PFSK-1 (cell line): ENCODE results near the gene PSMD4.

Experiments used
- FOXP2 ChIP-seq: optimal IDR thresholded peaks from 2 replicates; pipeline ENCODE3; 2011; ENCODE audit warnings: borderline replicate concordance, control low read depth, inconsistent platforms; ENCODE audit not compliant: insufficient read depth; ENCODE audit errors: extremely low read length, extremely low read depth
- POLR2AphosphoS5 ChIP-seq: IDR thresholded peaks from 2 replicates; pipeline ENCODE4 v1.6.1; 2012; ENCODE audit warnings: low read depth, mild to moderate bottlenecking, control low read depth, low read length, moderate library complexity
- SIN3A ChIP-seq: IDR thresholded peaks from 2 replicates; pipeline ENCODE4 v1.6.1; 2012; ENCODE audit warnings: mild to moderate bottlenecking, low read length, moderate library complexity, borderline replicate concordance; ENCODE audit not compliant: insufficient read depth
- TAF1 ChIP-seq: IDR thresholded peaks from 2 replicates; pipeline ENCODE4 v1.6.1; 2012; ENCODE audit warnings: low read length, control low read depth, borderline replicate concordance; ENCODE audit not compliant: insufficient read depth
- TF ChIP-seq, protein P1 (sequence below), 2 experiments: IDR thresholded peaks; 2 replicates each; pipeline versions ENCODE4 v1.6.1 to v1.8.0; 2011 to 2012; ENCODE audit warnings: low read depth in 2 of 2, low read length in 2 of 2, control low read depth in 1 of 2, inconsistent platforms in 1 of 2, mild to moderate bottlenecking in 1 of 2, moderate library complexity in 1 of 2; ENCODE audit not compliant: insufficient read depth in 1 of 2

PSMD4 gene

GRCh38 chr1:151292207-151293030, 37.9 kb downstream of the PSMD4 start:
- TF ChIP-seq, protein P1, sequence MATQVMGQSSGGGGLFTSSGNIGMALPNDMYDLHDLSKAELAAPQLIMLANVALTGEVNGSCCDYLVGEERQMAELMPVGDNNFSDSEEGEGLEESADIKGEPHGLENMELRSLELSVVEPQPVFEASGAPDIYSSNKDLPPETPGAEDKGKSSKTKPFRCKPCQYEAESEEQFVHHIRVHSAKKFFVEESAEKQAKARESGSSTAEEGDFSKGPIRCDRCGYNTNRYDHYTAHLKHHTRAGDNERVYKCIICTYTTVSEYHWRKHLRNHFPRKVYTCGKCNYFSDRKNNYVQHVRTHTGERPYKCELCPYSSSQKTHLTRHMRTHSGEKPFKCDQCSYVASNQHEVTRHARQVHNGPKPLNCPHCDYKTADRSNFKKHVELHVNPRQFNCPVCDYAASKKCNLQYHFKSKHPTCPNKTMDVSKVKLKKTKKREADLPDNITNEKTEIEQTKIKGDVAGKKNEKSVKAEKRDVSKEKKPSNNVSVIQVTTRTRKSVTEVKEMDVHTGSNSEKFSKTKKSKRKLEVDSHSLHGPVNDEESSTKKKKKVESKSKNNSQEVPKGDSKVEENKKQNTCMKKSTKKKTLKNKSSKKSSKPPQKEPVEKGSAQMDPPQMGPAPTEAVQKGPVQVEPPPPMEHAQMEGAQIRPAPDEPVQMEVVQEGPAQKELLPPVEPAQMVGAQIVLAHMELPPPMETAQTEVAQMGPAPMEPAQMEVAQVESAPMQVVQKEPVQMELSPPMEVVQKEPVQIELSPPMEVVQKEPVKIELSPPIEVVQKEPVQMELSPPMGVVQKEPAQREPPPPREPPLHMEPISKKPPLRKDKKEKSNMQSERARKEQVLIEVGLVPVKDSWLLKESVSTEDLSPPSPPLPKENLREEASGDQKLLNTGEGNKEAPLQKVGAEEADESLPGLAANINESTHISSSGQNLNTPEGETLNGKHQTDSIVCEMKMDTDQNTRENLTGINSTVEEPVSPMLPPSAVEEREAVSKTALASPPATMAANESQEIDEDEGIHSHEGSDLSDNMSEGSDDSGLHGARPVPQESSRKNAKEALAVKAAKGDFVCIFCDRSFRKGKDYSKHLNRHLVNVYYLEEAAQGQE (IDR thresholded peaks at IDR 0.05; ENCODE audit: insufficient read depth in 1 of 2, low read depth in 2 of 2, low read length in 2 of 2): no peak
- TF ChIP-seq FOXP2 (no peak), POLR2AphosphoS5 (peak; percentile 40), TAF1 (no peak), SIN3A (no peak)

DNA sequence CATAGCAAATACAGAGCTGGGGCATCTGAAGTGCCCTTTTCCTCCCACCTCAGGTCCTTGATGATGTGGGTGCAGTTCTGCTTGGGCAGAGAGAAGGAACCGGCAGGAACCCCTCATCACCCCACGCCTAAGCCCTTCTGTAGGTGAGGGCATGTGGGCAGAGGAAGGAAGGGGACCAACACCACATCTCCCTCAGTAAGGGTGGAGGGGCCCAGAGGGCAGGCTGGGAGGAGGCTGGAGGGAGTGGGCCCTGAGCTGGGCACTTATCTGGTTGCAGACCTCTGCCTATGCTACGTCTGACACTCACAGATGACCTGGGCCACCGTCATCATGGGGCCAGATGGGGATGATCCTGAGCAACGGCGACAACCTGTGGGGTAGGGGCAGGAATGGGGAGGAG, 38.6 kb downstream of the PSMD4 start:
- TF ChIP-seq FOXP2 (no peak), SIN3A (no peak), POLR2AphosphoS5 (no peak), TAF1 (no peak)
- TF ChIP-seq, protein P1 (IDR thresholded peaks at IDR 0.05; ENCODE audit: insufficient read depth in 1 of 2, low read depth in 2 of 2, low read length in 2 of 2): no peak

- TF ChIP-seq SIN3A: no peak
- TF ChIP-seq POLR2AphosphoS5: no peak
- TF ChIP-seq, protein P1 (IDR thresholded peaks at IDR 0.05; ENCODE audit: insufficient read depth in 1 of 2, low read depth in 2 of 2, low read length in 2 of 2): no peak
- no peak for TF ChIP-seq FOXP2
- TF ChIP-seq TAF1: no peak
Measured at GRCh38 chr1:151294742-151295462, 40.4 kb downstream of the PSMD4 start.

DNA sequence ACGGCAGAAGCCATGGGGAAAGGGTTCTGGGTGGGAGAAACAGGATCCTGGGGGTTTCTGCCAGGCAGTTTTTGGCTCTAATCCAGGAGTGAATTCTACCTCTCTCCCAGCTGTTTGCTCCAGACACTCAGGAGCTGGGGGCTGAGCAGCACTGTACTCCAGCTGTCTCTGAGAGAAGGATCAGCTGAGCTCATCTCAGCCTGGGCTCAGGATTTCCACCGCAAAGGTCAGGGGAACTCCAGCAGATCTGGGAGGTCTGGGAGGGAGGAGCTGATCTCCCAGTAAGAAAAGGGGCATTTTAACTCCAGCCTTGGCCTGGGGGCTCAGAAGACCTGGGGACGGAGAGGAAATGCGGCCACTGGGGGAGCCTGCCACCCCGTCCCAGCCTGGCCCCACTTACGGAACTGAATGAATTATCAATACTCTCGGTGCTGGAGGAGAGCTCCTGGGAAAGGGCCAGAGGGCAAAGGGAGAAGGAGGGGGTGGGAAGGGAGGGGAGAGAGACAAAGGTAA, 55.3 kb downstream of the PSMD4 start:
- TF ChIP-seq SIN3A (peak; percentile 92; the same call in 1 of the 2 replicates), POLR2AphosphoS5 (no peak)

GRCh38 chr1:151311011-151311410, 56.5 kb downstream of the PSMD4 start:
- TF ChIP-seq TAF1: no peak
- TF ChIP-seq, protein P1 (IDR thresholded peaks at IDR 0.05; ENCODE audit: insufficient read depth in 1 of 2, low read depth in 2 of 2, low read length in 2 of 2): no peak
- TF ChIP-seq SIN3A: no peak
- TF ChIP-seq FOXP2: no peak
- TF ChIP-seq POLR2AphosphoS5: no peak
